A673 (cell line): Measurements from ENCODE around the gene GPR68.
"Not testable (repeated sequence)": the region's sequence is repeated elsewhere in the genome, so short reads cannot be mapped to it uniquely, and the experiment has no call there.

Source experiments
- CTCF ChIP-seq: fragments of 300-800, 200-600 bp; sonication (generic); conservative IDR thresholded peaks from 2 replicates; pipeline ENCODE4 v1.5.1; 2017; ENCODE audit warnings: low read depth, mild to moderate bottlenecking, antibody characterized with exemption, low read length, moderate library complexity, mixed read lengths
- EZH2 ChIP-seq: fragments of 200-600 bp; sonication (generic); IDR thresholded peaks from 2 replicates; pipeline ENCODE4 v1.6.1; 2017; ENCODE audit warnings: borderline replicate concordance, low read depth, mild to moderate bottlenecking, mixed read lengths, antibody characterized with exemption, low read length; ENCODE audit not compliant: poor library complexity, severe bottlenecking

- TF ChIP-seq CTCF, EZH2: not testable (repeated sequence)
These were observed 21.8 kb upstream of the GPR68 start for GRCh38 chr14:91266276-91266675.
